IMR-90 (cell line): Measurements from ENCODE around the gene HOXC5.

Experiments
- BHLHE40 ChIP-seq: fragments of 150-350 bp; IDR thresholded peaks from 2 replicates; pipeline ENCODE4 v1.6.1; 2016; ENCODE audit warnings: mild to moderate bottlenecking, low read depth, low read length
- CEBPB ChIP-seq: IDR thresholded peaks from 2 replicates; pipeline ENCODE4 v1.6.1; 2012; ENCODE audit warnings: low read depth, low read length, improper control_type of control experiment
- CTCF ChIP-seq: conservative IDR thresholded peaks from 2 replicates; pipeline ENCODE4 v1.5.1; 2012; ENCODE audit warnings: mild to moderate bottlenecking, low read depth, low read length, improper control_type of control experiment
- ELK1 ChIP-seq: fragments of 150-350 bp; IDR thresholded peaks from 2 replicates; pipeline ENCODE4 v1.6.1; 2016; ENCODE audit warnings: low read depth, mild to moderate bottlenecking, low read length, moderate library complexity, borderline replicate concordance
- MAZ ChIP-seq: IDR thresholded peaks from 2 replicates; pipeline ENCODE4 v1.6.1; 2012; ENCODE audit warnings: low read depth, mild to moderate bottlenecking, low read length, improper control_type of control experiment, moderate library complexity, borderline replicate concordance
- MXI1 ChIP-seq: IDR thresholded peaks from 2 replicates; pipeline ENCODE4 v1.6.1; 2012; ENCODE audit warnings: low read depth, mild to moderate bottlenecking, low read length, moderate library complexity, borderline replicate concordance
- POLR2A ChIP-seq: IDR thresholded peaks from 2 replicates; pipeline ENCODE4 v1.6.1; 2012; ENCODE audit warnings: mild to moderate bottlenecking, low read depth, low read length
- RAD21 ChIP-seq: IDR thresholded peaks from 2 replicates; pipeline ENCODE4 v1.6.1; 2012; ENCODE audit warnings: low read length, improper control_type of control experiment
- RFX5 ChIP-seq: IDR thresholded peaks from 2 replicates; pipeline ENCODE4 v1.8.0; 2012; ENCODE audit warnings: low read depth, mild to moderate bottlenecking, low read length, moderate library complexity
- SMC3 ChIP-seq: fragments of 150-350 bp; IDR thresholded peaks from 2 replicates; pipeline ENCODE4 v1.6.1; 2016; ENCODE audit warnings: low read depth, mild to moderate bottlenecking, antibody characterized with exemption, low read length, moderate library complexity
- USF2 ChIP-seq: fragments of 150-350 bp; IDR thresholded peaks from 2 replicates; pipeline ENCODE4 v1.6.1; 2017; ENCODE audit warnings: mild to moderate bottlenecking, antibody characterized with exemption, low read length, low read depth

- TF ChIP-seq POLR2A (no peak), CTCF (no peak), SMC3 (no peak), RAD21 (no peak), MAZ (no peak), RFX5 (no peak), CEBPB (no peak), USF2 (no peak), MXI1 (no peak), ELK1 (no peak), BHLHE40 (no peak)
Measured at GRCh38 chr12:53994264-53995001, 38.4 kb upstream of the HOXC5 start.
